AG04449 (cell line): ENCODE results near the gene TRMU.
"Not testable (repeated sequence)": the region's sequence is repeated elsewhere in the genome, so short reads cannot be mapped to it uniquely, and the experiment has no call there.

Experiments
- CTCF ChIA-PET: fragments of 350-600 bp; formaldehyde crosslinking; extraction: SDS; loops from one replicate; lab custom pipeline; 2021; ENCODE audit warnings: antibody characterized with exemption; lab: Yijun Ruan, JAX
- POLR2A ChIA-PET: fragments of 400-600, 350-600 bp; formaldehyde crosslinking; extraction: SDS; loops from one replicate; lab custom pipeline; 2020; ENCODE audit warnings: antibody characterized with exemption, inconsistent platforms; lab: Yijun Ruan, JAX
- DNase-seq: peaks from one replicate; pipeline ENCODE4 v3.0.0-alpha.2; 2010; ENCODE audit warnings: low read depth, low spot score
- H3K4me3 ChIP-seq: 2 replicates; pipeline ENCODE4 v1.5.1; 2011; ENCODE audit warnings: low read depth, mild to moderate bottlenecking, control low read depth, low read length
- TF ChIP-seq, protein P1 (sequence below): IDR thresholded peaks from one replicate; pipeline ENCODE4 v1.5.1; 2011; ENCODE audit warnings: mild to moderate bottlenecking, moderate library complexity, low read length, control low read depth, inconsistent platforms; ENCODE audit not compliant: insufficient read depth; ENCODE audit errors: missing control alignments

The TRMU gene

DNA sequence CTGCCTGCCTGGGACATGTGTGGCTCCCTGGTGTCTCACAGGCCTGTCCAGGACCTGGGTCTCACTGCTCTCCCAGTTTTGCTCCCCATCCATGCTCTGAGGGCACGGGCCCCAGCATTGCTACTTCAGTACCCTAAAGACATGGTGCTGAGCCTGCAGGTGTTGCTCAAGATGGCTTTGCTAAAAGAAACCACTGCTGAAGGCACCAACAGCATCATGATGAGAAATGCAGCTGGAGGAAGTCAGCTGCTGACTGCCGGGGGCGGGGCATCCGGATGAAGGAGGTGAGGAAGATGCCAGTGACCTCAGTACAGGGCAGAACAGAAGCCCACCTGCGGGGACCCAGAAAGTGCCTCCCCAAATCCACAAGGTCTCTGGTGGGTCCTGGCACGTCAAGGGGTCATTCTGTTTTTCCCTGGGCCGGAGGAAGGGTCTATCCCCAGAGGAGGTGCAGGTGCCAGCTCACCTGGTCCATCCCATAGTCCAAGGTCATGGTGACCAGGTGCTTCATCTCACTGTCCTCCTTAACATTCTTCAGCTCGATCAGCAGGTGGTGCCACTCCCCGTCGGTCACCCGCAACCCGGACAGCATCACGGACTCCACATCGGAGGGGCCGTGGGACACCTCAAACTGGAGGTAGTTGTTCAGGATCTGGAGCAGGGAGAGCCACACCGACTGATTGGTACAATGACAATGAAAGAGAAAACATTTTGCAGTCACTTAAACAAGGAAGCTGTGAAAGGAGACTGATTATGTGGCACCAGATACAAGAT, 63.9 kb downstream of the TRMU start:
- TF ChIP-seq, protein P1, sequence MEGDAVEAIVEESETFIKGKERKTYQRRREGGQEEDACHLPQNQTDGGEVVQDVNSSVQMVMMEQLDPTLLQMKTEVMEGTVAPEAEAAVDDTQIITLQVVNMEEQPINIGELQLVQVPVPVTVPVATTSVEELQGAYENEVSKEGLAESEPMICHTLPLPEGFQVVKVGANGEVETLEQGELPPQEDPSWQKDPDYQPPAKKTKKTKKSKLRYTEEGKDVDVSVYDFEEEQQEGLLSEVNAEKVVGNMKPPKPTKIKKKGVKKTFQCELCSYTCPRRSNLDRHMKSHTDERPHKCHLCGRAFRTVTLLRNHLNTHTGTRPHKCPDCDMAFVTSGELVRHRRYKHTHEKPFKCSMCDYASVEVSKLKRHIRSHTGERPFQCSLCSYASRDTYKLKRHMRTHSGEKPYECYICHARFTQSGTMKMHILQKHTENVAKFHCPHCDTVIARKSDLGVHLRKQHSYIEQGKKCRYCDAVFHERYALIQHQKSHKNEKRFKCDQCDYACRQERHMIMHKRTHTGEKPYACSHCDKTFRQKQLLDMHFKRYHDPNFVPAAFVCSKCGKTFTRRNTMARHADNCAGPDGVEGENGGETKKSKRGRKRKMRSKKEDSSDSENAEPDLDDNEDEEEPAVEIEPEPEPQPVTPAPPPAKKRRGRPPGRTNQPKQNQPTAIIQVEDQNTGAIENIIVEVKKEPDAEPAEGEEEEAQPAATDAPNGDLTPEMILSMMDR: no peak
- no peak overlapping the region for H3K4me3 ChIP-seq
- no peak for DNase-seq
- CTCF ChIA-PET: interaction anchor here (1.3 kb wide), 1 partner anchor 142 kb away, joined by 3 read pairs; no protein-coding TSS in a partner anchor
- POLR2A ChIA-PET: no interaction called here

DNA sequence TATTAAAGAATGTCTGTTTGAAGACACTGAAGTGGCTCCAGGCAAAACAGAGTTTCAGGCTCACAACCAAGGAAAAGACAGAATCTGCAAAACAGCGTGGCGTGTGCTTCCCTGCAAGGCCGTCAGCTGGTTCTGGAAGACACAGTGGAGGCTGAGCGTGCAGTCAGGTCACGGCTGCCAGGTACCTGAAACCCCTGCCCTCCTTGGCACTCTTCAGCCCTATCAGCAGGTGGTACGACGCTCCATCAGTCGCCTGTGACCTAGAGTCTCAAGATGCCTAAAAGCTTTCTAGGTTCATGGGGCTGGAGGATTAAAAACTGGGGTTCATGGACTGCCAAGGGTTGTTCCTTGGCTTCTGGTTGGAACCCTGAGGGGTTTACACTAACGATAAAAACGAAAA, 65.9 kb downstream of the TRMU start:
- TF ChIP-seq, protein P1: no peak
- CTCF ChIA-PET: interaction anchor here (0.7 kb wide), 1 partner anchor 33 kb away, joined by 3 read pairs; no protein-coding TSS in a partner anchor

DNA sequence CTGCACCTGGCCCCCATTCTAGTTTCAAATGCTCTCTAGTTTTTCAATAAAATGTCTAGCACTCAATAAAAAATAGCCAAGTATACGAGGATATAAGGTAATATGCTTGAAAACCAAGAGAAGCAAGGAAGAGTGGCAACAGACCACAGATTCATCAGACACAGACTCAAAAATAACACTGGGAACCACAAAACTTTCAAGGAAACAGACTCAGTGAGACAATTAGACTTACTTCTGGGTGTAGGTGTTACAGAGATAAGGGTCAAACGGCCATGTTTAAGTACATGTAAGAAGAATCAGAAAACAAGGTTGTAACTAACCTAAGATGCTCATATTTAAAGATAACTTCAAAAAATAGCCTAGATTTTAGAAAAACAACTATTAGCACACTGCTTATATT, 67.0 kb downstream of the TRMU start:
- CTCF ChIA-PET: interaction anchor here (1.2 kb wide), 1 partner anchor 139 kb away, joined by 4 read pairs; no protein-coding TSS in a partner anchor
- POLR2A ChIA-PET: no interaction called here
- no peak overlapping the region for H3K4me3 ChIP-seq
- TF ChIP-seq, protein P1: no peak
- no peak for DNase-seq

More for the DNA sequence above, 65.9 kb downstream of the TRMU start:
- POLR2A ChIA-PET: no interaction called here
- H3K4me3 ChIP-seq: no peak overlapping the region
- DNase-seq: no peak

DNA sequence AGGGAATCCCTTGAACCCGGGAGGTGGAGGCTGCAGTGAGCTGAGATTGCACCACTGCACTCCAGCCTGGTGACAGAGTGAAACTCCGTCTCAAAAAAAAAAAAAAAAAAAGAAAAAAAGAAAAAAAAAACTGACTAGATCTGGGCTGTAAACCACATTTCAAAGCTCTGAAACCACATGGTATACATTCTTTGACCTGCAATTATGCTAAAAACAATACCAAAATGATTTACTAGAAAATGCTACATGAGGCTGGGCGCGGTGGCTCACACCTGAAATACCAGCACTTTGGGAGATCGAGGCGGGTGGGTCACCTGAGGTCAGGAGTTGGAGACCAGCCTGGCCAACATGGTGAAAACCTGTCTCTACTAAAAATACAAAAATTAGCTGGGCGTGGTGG, 68.4 kb downstream of the TRMU start:
- POLR2A ChIA-PET, DNase-seq: not testable (repeated sequence)
- CTCF ChIA-PET: interaction anchor here (1.5 kb wide), 1 partner anchor 36 kb away, joined by 6 read pairs; no protein-coding TSS in a partner anchor

DNA sequence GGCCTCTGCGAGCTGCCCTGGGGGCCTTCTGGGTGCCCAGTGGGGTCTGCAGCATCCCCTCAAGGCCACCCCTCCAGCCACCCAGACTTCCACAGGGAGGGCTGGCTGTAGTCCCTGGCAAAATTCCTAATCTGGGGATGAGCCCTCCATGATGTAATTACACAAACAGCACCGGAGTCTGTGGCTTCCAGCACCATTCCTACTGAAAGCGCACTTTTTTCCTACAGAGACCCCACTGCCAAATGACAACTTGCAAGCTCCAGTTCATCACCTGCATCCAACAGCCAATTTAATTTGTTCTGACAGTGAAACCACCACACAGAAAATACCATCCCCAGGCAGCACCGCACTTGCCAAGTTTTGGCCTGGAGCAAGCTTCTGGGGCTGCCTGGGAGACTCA, 70.4 kb downstream of the TRMU start:
- H3K4me3 ChIP-seq: no peak overlapping the region
- no peak for DNase-seq
- ChIA-PET CTCF (interaction anchor here (1.1 to 1.5 kb wide), 2 partner anchors 16 to 38 kb away, joined by 3 to 5 read pairs; no protein-coding TSS in a partner anchor), POLR2A (no interaction called here)
- TF ChIP-seq, protein P1: no peak

More for the DNA sequence above, 68.4 kb downstream of the TRMU start:
- H3K4me3 ChIP-seq: not testable (repeated sequence)

DNA sequence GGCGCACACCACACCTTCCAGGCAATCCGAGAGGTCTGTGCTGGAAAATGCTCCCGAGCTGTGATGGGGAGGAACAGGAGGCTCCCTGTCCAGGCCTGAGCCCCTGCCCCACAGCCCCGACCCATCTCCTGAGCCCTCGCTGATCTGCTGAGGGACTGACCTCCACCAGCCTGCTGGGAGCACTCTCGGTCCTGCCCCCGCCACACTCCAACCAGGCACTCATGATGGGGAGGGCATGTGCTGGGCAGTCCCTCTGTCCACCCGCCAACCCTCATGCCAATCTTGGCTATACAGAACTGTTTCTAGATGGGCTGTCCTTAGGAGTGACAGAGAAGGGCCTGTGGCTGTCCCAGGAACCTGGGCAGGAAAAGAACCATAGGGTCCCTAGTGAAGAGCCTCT, 70.8 kb downstream of the TRMU start:
- H3K4me3 ChIP-seq: no peak overlapping the region
- CTCF ChIA-PET: interaction anchor here (1.1 to 1.5 kb wide), 2 partner anchors 16 to 38 kb away, joined by 3 to 5 read pairs; no protein-coding TSS in a partner anchor
- no peak for DNase-seq
- POLR2A ChIA-PET: no interaction called here
- TF ChIP-seq, protein P1: no peak
